ENCODE results near the gene TMUB1. TPM values are rescaled to one million over a fixed set of nuclear protein-coding genes. Genes with fewer than 3 reads are reported as not detected.

Gene TMUB1
- total RNA-seq, 1 experiment from 2014 or later, result 45.4 TPM

- Histone ChIP-seq H3K14ac (ENCODE audit: insufficient read depth, low read length) (no peak overlapping the region), H4K20me1 (ENCODE audit: control insufficient read depth, insufficient read depth, insufficient read length) (no peaks in the 10 kb centered on the region), H2AK5ac (ENCODE audit: insufficient read length, low read length) (no peak overlapping the region), H3T11ph (ENCODE audit: low read length) (no peak overlapping the region), H2BK20ac (ENCODE audit: low read depth, low read length, poor library complexity, severe bottlenecking) (no peak overlapping the region), H2AFZ (ENCODE audit: low read length) (no peak overlapping the region), H3K4me1 (ENCODE audit: insufficient read depth, low read length) (peaks cover 3% of the 10 kb centered on the region; the same call in 1 of the 2 replicates), H4K5ac (ENCODE audit: insufficient read length, low read depth, low read length) (no peak overlapping the region), H2BK120ac (ENCODE audit: low read depth, low read length, poor library complexity, severe bottlenecking) (no peak overlapping the region), H4K91ac (ENCODE audit: insufficient read length, low read depth, low read length) (no peak overlapping the region), H3K27ac (ENCODE audit: insufficient read length, low read depth, low read length) (no peak overlapping the region), H2BK5ac (ENCODE audit: insufficient read length, low read length) (no peak overlapping the region), H3K9ac (ENCODE audit: extremely low read depth, insufficient read length, low read length) (no peak overlapping the region), H3K9me3 (ENCODE audit: control insufficient read depth, low read depth, low read length) (no peaks in the 10 kb centered on the region), H2BK15ac (ENCODE audit: low read depth, low read length) (no peak overlapping the region), H3K56ac (ENCODE audit: insufficient read length, low read depth, low read length) (no peak overlapping the region), H4K8ac (replicated peaks; ENCODE audit: insufficient read length, low read depth, low read length) (no peak overlapping the region), H3K4me2 (ENCODE audit: insufficient read depth, insufficient read length, low read length) (no peak overlapping the region), H3K18ac (ENCODE audit: insufficient read length, low read depth, low read length) (no peak overlapping the region), H3K27me3 (ENCODE audit: insufficient read depth, low read length) (no peaks in the 10 kb centered on the region), H3K79me1 (ENCODE audit: insufficient read depth, low read depth, low read length, poor library complexity, severe bottlenecking) (no peaks in the 10 kb centered on the region), H3K4ac (ENCODE audit: low read depth, low read length) (no peak overlapping the region), H3K23me2 (ENCODE audit: insufficient read length, low read depth, low read length, poor library complexity, severe bottlenecking) (peaks cover 10% of the 10 kb centered on the region), H2BK12ac (ENCODE audit: insufficient read length, low read depth, low read length) (no peak overlapping the region), H3K79me2 (ENCODE audit: insufficient read depth, low read length) (no peaks in the 10 kb centered on the region), H3K23ac (ENCODE audit: insufficient read length, low read depth, low read length) (no peak overlapping the region)
- Mint-ChIP-seq H3K4me1 (peaks cover 19 to 26% of the 10 kb centered on the region in 2 experiments), H3K9me3 (no peaks in the 10 kb centered on the region), H3K27me3 (ENCODE audit: low read depth) (peaks cover 18% of the 10 kb centered on the region), H3K4me3 (no peak overlapping the region), H3K27ac (no peak overlapping the region), H3K36me3 (ENCODE audit: insufficient read depth in 1 of 3, low read depth in 3 of 3) (peaks cover 33 to 64% (median 55%) of the 10 kb centered on the region in 3 experiments)
- no CpG with 5 or more reads among the region's 29 CpGs for WGBS (ENCODE audit: extremely low coverage, insufficient read length, low lambda C conversion rate)
- no peak for DNase-seq
- TF ChIP-seq CTCF (conservative IDR thresholded peaks at IDR 0.05), result no peak
Observed at GRCh38 chr7:151122796-151123157, 39.5 kb upstream of the TMUB1 start.

Measured in H9 (cell line).